Karpas-422 (cell line): Measurements from ENCODE around the gene SLC25A34. TPM values are rescaled to one million over a fixed set of nuclear protein-coding genes. Genes with fewer than 3 reads are reported as not detected.

Experiments used
- DNase-seq: peaks from one replicate; pipeline ENCODE4 v3.0.0-alpha.2; 2015
- H2AFZ ChIP-seq: fragments of 200-600 bp; sonication (generic); 2 replicates; pipeline ENCODE4 v1.6.1; 2014; ENCODE audit warnings: antibody characterized with exemption, low read length, mixed read lengths
- H3K27ac ChIP-seq: fragments of 200-600 bp; sonication (generic); 2 replicates; pipeline ENCODE4 v1.5.1; 2014; ENCODE audit warnings: mild to moderate bottlenecking, low read length, moderate library complexity
- H3K27me3 ChIP-seq: fragments of 200-600 bp; sonication (generic); 2 replicates; pipeline ENCODE4 v1.6.1; 2014; ENCODE audit warnings: low read length, mixed read lengths
- H3K36me3 ChIP-seq: fragments of 200-600 bp; sonication (generic); 2 replicates; pipeline ENCODE4 v1.6.1; 2014; ENCODE audit warnings: low read length, mixed read lengths; ENCODE audit not compliant: insufficient read depth
- H3K4me1 ChIP-seq: fragments of 200-600 bp; sonication (generic); 2 replicates; pipeline ENCODE4 v1.6.1; 2014; ENCODE audit warnings: mild to moderate bottlenecking, low read length, mixed read lengths
- H3K4me2 ChIP-seq: fragments of 200-600 bp; sonication (generic); 2 replicates; pipeline ENCODE4 v1.6.1; 2014; ENCODE audit warnings: low read length, low read depth, mild to moderate bottlenecking; ENCODE audit not compliant: poor library complexity, severe bottlenecking
- H3K4me3 ChIP-seq: fragments of 200-600 bp; sonication (generic); 2 replicates; pipeline ENCODE4 v1.5.1; 2014; ENCODE audit warnings: mild to moderate bottlenecking, antibody characterized with exemption, low read length, mixed read lengths
- H3K79me2 ChIP-seq: fragments of 200-600 bp; sonication (generic); 2 replicates; pipeline ENCODE4 v1.6.1; 2014; ENCODE audit warnings: mild to moderate bottlenecking, low read length, mixed read lengths
- H3K9ac ChIP-seq: fragments of 200-600 bp; sonication (generic); 2 replicates; pipeline ENCODE4 v1.6.0; 2014; ENCODE audit warnings: low read length
- H3K9me2 ChIP-seq: fragments of 200-600 bp; sonication (generic), shearing (Covaris generic); replicated peaks from 2 replicates; pipeline ENCODE4 v1.6.0; 2014; ENCODE audit warnings: mild to moderate bottlenecking, low read length, moderate library complexity; ENCODE audit not compliant: insufficient read depth
- H3K9me3 ChIP-seq: fragments of 300-700, 200-600 bp; sonication (generic); 2 replicates; pipeline ENCODE4 v1.6.1; 2014; ENCODE audit warnings: low read length, mixed read lengths
- H4K20me1 ChIP-seq: fragments of 200-600 bp; sonication (generic); 2 replicates; pipeline ENCODE4 v1.6.1; 2014; ENCODE audit warnings: mild to moderate bottlenecking, antibody characterized with exemption, low read length, low read depth; ENCODE audit not compliant: insufficient read depth
- total RNA-seq: library from RNA; depleted of rRNA; stranded (reverse); fragments of >200 nt; shearing (Covaris generic); gene quantifications from 2 replicates; pipeline ENCODE4 v1.2.3, GENCODE V29; 2014; ENCODE audit warnings: low replicate concordance

Gene SLC25A34
- total RNA-seq, 1 experiment from 2014 or later: 0.52 TPM

GRCh38 chr1:15707239-15707925 is 28.7 kb upstream of the SLC25A34 start:
- DNase-seq: no peak
- H3K79me2 ChIP-seq: peaks cover 82% of the 10 kb centered on the region
- H3K4me1 ChIP-seq: no peaks in the 10 kb centered on the region
- no peak overlapping the region for H3K27ac ChIP-seq
- H2AFZ ChIP-seq: no peak overlapping the region
- no peaks in the 10 kb centered on the region for H3K36me3 ChIP-seq
- H3K4me2 ChIP-seq: no peak overlapping the region
- H3K9me2 ChIP-seq: no peaks in the 10 kb centered on the region
- H3K27me3 ChIP-seq: no peaks in the 10 kb centered on the region
- H3K4me3 ChIP-seq: no peak overlapping the region
- H4K20me1 ChIP-seq: peaks cover 12% of the 10 kb centered on the region; the same call in 1 of the 2 replicates
- H3K9ac ChIP-seq: no peak overlapping the region
- H3K9me3 ChIP-seq: no peaks in the 10 kb centered on the region

GRCh38 chr1:15708486-15709137 is 27.4 kb upstream of the SLC25A34 start:
- Histone ChIP-seq H3K4me3 (no peak overlapping the region), H3K9me3 (no peaks in the 10 kb centered on the region), H3K27me3 (no peaks in the 10 kb centered on the region), H3K79me2 (peaks cover 81% of the 10 kb centered on the region), H3K27ac (no peak overlapping the region), H2AFZ (no peak overlapping the region), H3K36me3 (no peaks in the 10 kb centered on the region), H3K4me2 (no peak overlapping the region), H4K20me1 (peaks cover 7% of the 10 kb centered on the region; the same call in 1 of the 2 replicates), H3K9me2 (no peaks in the 10 kb centered on the region), H3K4me1 (no peaks in the 10 kb centered on the region), H3K9ac (no peak overlapping the region)
- DNase-seq: no peak

GRCh38 chr1:15709226-15709625 is 26.8 kb upstream of the SLC25A34 start:
- Histone ChIP-seq H3K36me3 (no peaks in the 10 kb centered on the region), H3K4me3 (no peak overlapping the region), H4K20me1 (0 out of 2 replicates have a peak, but pooled peaks cover 4% of the 10 kb centered on the region), H3K9me2 (no peaks in the 10 kb centered on the region), H3K9me3 (no peaks in the 10 kb centered on the region), H3K4me2 (no peak overlapping the region), H3K27ac (no peak overlapping the region), H3K27me3 (no peaks in the 10 kb centered on the region), H2AFZ (no peak overlapping the region), H3K9ac (no peak overlapping the region), H3K4me1 (no peaks in the 10 kb centered on the region), H3K79me2 (peaks cover 78% of the 10 kb centered on the region)
- DNase-seq: no peak

- H3K9ac ChIP-seq: no peak overlapping the region
- H3K79me2 ChIP-seq: peaks cover 66% of the 10 kb centered on the region
- no peak overlapping the region for H3K4me2 ChIP-seq
- no peaks in the 10 kb centered on the region for H3K9me3 ChIP-seq
- H3K27me3 ChIP-seq: no peaks in the 10 kb centered on the region
- no peak overlapping the region for H3K27ac ChIP-seq
- no peaks in the 10 kb centered on the region for H3K4me1 ChIP-seq
- no peak for DNase-seq
- H2AFZ ChIP-seq: no peak overlapping the region
- H3K9me2 ChIP-seq: no peaks in the 10 kb centered on the region
- H3K4me3 ChIP-seq: no peak overlapping the region
- peaks cover 6% of the 10 kb centered on the region; the same call in 1 of the 2 replicates for H4K20me1 ChIP-seq
- H3K36me3 ChIP-seq: no peaks in the 10 kb centered on the region; the same call in 1 of the 2 replicates
Measured at GRCh38 chr1:15712168-15712567, 23.9 kb upstream of the SLC25A34 start.

- Histone ChIP-seq H3K4me3 (no peak overlapping the region), H3K4me2 (no peak overlapping the region), H3K36me3 (no peaks in the 10 kb centered on the region; the same call in 1 of the 2 replicates), H3K9me3 (no peaks in the 10 kb centered on the region), H3K27me3 (no peaks in the 10 kb centered on the region), H3K9ac (no peak overlapping the region), H3K79me2 (peaks cover 45% of the 10 kb centered on the region), H3K27ac (no peak overlapping the region), H2AFZ (no peak overlapping the region), H3K9me2 (no peaks in the 10 kb centered on the region), H4K20me1 (peaks cover 6% of the 10 kb centered on the region; the same call in 1 of the 2 replicates), H3K4me1 (no peaks in the 10 kb centered on the region)
- no peak for DNase-seq
Measured at GRCh38 chr1:15714406-15715136, 21.5 kb upstream of the SLC25A34 start.

GRCh38 chr1:15717418-15718125 is 18.5 kb upstream of the SLC25A34 start:
- H3K9me3 ChIP-seq: no peaks in the 10 kb centered on the region
- no peaks in the 10 kb centered on the region for H3K27me3 ChIP-seq
- peaks cover 6% of the 10 kb centered on the region; the same call in 1 of the 2 replicates for H4K20me1 ChIP-seq
- no peaks in the 10 kb centered on the region; the same call in 1 of the 2 replicates for H3K36me3 ChIP-seq
- no peak overlapping the region for H3K4me3 ChIP-seq
- no peak for DNase-seq
- H3K9ac ChIP-seq: no peak overlapping the region
- no peaks in the 10 kb centered on the region for H3K9me2 ChIP-seq
- no peak overlapping the region for H3K27ac ChIP-seq
- no peak overlapping the region for H2AFZ ChIP-seq
- peaks cover 22% of the 10 kb centered on the region for H3K79me2 ChIP-seq
- H3K4me1 ChIP-seq: no peaks in the 10 kb centered on the region
- no peak overlapping the region for H3K4me2 ChIP-seq

GRCh38 chr1:15718199-15718601 is 17.9 kb upstream of the SLC25A34 start:
- no peaks in the 10 kb centered on the region for H3K9me3 ChIP-seq
- H4K20me1 ChIP-seq: peaks cover 6% of the 10 kb centered on the region; the same call in 1 of the 2 replicates
- no peak overlapping the region for H3K4me3 ChIP-seq
- no peak overlapping the region for H3K9ac ChIP-seq
- H3K79me2 ChIP-seq: peaks cover 18% of the 10 kb centered on the region
- no peak overlapping the region for H2AFZ ChIP-seq
- no peak for DNase-seq
- H3K9me2 ChIP-seq: no peaks in the 10 kb centered on the region
- H3K27me3 ChIP-seq: no peaks in the 10 kb centered on the region
- no peak overlapping the region for H3K27ac ChIP-seq
- H3K4me1 ChIP-seq: no peaks in the 10 kb centered on the region
- no peak overlapping the region for H3K4me2 ChIP-seq
- no peaks in the 10 kb centered on the region; the same call in 1 of the 2 replicates for H3K36me3 ChIP-seq
